ENCODE measurements around the gene GMCL2.
"Not testable (repeated sequence)": the region's sequence is repeated elsewhere in the genome, so short reads cannot be mapped to it uniquely, and the experiment has no call there.

Gene GMCL2

DNA sequence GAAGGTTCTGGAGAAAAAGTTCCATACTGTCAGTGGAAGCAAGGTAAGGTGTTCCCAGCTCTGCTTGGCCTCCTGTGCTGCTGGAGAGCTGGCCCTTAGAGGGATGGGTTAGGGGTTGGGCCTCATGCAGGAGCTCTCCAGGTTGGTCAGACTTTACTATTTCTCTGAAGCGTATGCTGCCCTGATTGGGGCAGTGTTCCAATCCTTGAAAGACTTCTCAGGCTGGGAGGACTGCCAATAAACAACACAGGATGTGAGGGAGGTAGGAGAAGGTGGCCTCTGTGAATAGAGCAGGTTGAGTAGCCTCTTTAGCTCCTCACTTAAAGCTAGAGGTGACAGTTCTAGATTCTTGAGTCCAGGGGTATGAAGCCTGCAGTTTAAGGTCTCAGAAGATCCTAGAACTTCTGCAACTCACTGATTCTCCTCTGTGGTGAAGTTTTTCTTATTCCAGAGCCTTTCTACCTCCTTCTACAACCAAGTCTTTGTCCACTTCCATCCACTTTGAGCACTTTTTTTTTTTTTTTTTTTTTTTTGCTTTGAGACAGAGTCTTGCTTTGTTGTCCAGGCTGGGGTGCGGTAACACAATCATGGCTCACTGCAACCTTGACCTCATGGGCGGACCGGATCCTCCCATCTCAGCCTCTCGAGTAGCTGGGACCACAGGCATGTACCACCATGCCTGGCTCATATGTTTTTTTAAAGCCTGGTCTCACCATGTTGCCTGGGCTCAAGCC lies 20.2 kb upstream of the GMCL2 start:
- no peak for DNase-seq (ENCODE audit: low read depth in 2 of 3, low spot score in 2 of 3)

DNA sequence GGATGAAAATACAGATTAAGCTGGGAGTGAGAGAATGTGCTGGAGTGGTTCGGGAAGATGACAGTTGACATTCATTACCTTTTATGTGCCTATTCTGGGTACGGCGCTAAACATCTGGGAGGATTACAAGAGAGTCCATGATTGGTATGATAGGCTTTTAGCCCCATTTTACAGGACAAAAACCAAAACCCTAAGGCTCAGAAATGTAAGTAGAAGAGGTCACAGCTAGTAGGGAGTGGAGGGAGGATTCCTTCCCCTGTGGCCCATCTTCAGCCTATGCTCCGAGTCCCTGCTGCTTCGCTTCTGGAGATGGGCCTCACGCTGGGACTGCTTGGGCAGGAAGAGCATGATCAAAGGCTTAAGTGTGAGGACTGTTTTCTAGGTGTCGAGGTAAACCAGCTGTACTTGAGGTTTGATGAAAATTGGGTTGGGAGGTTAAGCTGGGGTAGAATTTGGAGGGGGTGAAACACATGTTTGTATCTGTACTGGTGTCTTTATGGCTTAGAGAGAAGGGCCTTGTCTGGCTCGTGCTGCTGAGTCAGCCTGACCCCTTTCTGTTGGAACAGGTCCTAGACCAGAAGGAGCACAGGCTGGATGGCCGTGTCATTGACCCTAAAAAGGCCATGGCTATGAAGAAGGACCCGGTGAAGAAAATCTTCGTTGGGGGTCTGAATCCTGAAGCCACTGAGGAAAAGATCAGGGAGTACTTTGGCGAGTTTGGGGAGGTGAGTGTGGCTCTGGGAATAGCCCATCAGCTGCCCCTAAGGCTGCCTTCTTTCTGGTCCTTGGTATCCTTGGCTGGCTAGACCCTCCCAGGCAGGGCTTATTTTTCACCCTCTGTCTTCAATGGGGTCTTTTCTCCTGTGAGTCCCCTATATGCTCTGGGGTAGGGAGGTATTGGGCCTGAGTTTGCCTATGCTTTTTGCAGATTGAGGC lies 19.3 kb upstream of the GMCL2 start:
- no peak for DNase-seq (ENCODE audit: low read depth in 2 of 3, low spot score in 2 of 3)

DNA sequence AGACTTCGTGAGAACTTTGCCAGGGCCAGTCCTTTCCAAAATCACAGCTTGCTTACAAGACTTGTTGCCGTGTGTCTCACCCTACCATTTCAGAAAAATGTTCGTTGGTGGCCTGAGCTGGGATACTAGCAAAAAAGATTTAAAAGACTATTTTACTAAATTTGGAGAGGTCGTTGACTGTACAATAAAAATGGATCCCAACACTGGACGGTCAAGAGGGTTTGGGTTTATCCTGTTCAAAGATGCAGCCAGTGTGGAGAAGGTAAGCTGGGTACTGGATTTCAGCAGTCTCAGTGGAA lies 18.5 kb upstream of the GMCL2 start:
- DNase-seq (ENCODE audit: low read depth in 2 of 3, low spot score in 2 of 3): no peak

DNA sequence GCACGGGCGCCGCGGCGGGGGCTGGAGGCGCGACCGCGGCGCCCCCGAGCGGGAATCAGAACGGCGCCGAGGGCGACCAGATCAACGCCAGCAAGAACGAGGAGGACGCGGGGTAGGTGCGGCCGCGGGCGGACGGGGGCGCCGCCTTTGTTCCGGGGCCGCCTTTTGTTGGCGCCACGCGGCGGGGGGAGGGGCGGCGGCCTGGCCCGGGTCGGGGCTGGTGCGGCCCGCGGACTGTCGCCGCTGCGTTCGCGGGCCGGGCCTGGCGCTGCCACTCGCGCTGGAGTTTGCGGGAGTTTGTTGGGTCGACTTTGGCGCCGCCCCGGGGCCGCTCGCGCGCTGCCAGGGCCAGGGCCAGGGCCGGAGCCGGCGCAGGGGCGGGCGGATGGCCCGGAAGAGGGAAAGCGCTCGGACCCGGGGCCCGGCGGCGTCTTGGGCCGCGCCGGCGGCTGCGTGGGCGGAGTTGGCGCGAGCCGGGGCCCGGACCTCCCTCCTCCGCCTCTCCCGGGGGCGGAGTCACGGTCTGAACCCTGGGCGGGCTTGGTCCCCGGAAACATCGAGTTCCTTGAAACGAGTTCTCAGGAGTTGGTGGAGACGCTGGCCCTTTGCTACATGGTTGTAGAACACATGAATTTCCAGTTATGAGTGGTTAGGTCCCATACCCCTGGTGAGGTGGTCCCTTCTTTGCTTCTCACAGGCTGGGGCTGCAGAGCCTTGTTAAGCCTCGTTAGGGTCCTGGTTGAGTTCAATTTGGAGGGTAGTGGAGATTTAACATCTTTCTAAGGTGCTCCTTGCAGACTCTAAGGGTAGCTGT lies 18.0 kb upstream of the GMCL2 start:
- DNase-seq (ENCODE audit: low read depth in 2 of 3, low spot score in 2 of 3): peak in 2 of 3 experiments; percentile 53 to 57

DNA sequence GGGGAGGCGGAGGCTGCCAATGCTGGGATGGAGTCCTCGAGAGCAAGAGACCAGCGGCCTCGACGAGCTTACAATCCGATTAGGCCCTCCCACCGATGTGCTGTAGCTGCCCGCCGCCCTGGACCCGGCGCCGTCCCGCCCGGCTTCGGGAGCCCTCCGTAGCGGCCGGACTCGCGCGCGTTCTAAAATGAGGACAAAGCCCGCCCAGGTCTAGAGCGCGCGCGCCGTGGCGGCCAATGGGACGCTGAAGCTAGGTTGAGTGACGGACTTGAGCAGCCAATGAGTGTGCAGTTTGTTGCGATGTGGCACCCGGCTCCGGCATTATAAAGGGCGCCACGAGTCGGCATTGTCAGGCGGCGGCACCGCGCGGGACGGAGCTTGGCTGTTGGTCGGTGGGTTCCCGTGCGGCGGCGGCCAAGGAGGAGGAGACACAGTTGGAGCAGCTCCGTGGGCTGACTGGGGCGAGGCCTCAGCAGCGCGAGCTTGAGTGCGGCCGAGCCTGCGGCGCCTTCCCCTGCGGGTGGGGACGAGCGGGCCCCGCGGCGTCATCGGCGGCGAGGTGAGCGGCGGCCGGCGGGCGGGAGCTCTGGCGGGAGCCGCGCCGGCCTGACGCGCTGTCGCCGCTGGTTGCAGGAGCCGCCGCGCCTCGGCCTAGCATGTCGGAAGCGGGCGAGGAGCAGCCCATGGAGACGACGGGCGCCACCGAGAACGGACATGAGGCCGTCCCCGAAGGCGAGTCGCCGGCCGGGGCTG lies 17.2 kb upstream of the GMCL2 start, which contains the start of gene HNRNPAB:
Gene HNRNPAB (plus strand): TSS at position 352 of the 753 bp plus-strand sequence. CDS start 305 bp downstream, at position 657.
- peak; percentile 89 to 98 (median 97) for DNase-seq (ENCODE audit: low read depth in 2 of 3, low spot score in 2 of 3)

DNA sequence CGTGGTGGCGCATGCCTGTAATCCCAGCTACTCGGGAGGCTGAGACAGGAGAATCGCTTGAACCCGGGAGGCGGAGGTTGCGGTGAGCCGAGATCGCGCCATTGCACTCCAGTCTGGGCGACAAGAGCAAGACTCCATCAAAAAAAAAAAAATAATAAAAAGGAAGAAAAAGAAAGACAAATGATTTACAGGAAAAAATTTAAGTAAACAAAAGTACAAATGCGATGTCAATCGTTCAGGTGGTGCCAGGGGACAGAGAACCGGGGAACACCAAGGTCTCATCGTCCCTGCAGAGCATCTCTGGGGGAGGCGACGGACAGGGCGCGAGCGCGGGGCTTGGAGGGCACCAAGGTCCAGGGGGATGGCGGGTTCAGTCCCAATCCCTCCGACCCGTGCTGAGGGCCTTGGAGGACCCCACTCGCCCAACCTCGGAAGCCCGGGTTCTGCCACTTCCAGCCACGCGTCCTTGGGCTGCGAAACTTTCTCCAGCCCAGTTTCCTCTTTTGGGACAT lies 16.6 kb upstream of the GMCL2 start:
- DNase-seq (ENCODE audit: low read depth in 2 of 3, low spot score in 2 of 3): no peak

DNA sequence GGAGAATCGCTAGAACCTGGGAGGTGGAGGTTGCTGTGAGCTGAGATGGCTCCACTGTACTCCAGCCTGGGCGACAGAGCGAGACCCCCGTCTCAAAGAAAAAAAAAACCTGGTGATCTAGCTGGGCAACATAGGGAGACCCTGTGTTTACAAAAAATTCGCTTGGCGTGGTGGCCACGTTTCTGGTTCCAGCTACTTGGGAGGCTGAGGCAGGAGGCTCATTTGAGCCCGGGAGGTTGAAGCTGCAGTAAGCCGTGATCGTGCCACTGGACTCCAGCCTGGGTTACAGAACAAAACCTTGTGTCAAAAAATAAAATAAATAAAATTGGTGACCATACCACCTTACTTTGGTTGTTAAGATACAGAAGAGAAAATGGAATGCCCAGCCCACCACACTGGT lies 15.4 kb upstream of the GMCL2 start:
- no peak for DNase-seq (ENCODE audit: low read depth in 2 of 3, low spot score in 2 of 3)

DNA sequence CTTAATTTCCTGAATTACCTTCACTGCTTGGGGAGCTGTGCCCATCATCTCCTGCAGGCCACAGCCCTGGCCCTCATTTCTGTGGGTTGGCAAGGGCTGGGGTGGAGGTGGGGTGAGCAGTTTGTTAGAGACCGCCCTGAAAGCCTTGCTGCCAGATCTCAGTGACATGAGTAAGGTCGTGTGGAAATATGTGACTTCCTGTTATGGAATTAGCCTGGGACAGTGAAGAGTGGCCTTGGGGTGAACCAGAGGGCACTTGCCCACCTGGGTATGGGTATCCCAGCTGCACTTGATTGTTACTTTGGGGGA lies 14.7 kb upstream of the GMCL2 start:
- no peak for DNase-seq (ENCODE audit: low read depth in 2 of 3, low spot score in 2 of 3)

DNA sequence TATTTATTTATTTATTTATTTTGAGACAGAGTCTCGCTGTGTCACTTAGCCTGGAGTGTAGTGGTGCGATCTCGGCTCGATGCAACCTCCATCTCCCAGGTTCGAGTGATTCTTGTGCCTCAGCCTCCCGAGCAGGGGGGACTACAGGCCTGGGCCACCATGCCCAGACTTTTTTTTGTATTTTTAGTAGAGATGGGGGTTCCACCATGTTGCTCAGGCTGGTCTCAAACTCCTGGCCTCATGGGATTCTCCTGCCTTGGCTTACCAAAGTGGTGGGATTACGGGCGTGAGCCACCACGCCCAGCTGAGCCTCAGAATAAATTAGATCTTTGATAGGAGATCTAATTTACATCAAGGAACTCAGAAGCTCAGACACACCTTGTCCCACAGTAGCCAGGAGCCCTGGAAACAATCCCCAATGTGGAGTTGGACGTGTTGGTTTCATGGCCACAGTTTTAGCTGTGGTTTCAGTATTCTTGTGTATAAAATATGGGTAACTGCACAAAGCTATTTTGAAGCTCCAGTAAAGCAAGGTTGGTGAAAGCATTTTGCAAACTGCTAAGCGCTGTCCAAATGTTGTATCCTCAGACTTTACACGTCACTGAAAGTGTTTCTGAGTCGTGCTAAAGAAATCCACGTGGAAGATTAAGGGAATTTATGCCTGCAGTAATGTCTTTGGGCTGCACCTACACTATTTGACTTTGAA lies 14.2 kb upstream of the GMCL2 start:
- no peak for DNase-seq (ENCODE audit: low read depth in 2 of 3, low spot score in 2 of 3)

DNA sequence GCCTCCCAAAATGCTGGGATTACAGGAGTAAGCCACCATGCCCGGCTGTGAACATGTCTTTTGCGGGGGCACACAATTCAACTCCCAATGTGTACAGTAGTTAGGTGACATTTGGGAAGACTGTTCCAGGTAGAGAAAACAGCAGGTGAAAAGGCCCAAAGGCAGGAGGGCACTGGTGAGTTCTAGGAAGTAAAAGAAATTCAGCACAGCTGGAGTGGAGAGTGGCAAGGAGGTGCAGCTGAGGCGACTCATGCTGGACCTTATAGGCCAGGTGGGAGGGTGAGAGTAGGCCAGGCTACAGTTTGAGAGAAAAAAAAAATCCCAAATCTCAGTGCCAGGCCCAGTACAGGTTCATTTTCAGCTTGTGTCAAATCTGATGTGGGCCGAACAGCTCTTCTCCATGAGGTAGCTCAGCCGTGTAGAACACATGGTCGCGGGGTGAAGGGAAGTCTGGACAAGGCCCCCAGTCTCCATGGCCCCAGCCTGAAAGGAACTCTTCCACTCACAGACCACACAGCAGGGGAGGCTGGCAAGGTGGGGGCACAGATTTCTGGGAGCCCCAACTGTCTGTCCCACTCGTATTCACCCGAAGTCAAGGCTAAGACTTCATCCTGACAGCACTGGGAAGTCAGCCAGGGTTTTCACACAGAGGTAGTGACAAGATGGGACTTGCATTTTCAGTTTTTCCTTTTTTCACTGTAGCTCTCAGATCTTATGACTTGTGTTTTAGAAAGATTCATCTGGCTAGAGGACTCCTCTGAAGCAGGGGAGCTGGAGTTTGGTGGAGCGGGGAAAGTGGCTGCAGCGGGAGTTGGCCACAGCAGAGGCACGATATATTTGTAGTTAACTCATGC lies 12.6 kb upstream of the GMCL2 start:
- DNase-seq (ENCODE audit: low read depth in 2 of 3, low spot score in 2 of 3): no peak

DNA sequence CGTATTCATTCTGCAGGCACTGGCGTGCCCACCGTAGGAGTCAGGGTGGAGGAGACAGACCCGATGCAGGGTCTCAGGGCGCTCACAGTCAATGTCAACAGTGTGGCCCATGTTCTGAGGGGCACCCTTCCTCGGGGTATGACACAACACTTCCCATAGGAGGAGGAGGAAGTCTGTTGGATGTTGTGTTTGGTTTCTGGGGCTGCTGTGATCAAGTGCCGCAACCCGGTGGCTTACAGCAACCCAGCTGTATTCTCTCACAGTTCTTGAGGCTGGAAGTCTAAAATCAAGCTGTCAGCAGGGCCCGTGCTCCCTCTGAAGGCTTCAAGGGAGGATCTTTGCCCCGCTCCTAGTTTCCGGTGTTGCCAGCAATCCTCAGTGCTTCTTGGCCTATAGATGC lies 11.5 kb upstream of the GMCL2 start:
- DNase-seq (ENCODE audit: low read depth in 2 of 3, low spot score in 2 of 3): no peak

DNA sequence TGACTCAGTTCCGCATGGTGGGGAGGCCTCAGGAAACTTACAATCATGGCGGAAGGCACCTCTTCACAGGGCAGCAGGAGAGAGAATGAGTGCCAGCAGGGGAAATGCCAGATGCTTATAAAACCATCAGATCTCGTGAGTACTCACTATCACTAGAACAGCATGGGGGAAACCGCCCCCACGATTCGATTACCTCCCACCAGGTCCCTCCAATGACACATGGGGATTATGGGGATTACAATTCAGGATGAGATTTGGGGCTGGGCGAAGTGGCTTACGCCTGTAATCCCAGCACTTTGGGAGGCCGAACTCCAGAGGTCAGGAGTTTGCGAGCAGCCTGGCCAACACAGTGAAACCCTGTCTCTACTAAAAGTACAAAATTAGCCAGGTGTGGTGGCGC lies 11.0 kb upstream of the GMCL2 start:
- not testable (repeated sequence) for DNase-seq (ENCODE audit: low read depth in 2 of 3, low spot score in 2 of 3)

DNA sequence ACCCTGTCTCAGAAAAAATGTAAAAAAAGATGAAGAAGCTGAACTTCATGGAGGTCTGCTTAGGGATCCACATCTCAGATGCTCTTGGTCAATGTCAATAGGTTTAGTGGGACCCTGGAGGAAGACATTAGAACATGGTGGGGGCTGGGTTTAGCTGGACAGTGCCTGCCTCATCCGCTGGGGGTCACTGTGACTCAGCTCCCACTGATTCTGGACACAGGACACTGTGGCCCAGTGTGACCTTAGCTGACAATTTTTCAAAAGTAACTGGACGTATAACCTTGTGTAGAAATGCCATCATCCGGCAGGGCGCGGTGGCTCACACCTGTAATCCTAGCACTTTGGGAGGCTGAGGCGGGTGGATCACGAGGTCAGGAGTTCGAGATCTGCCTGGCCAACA lies 9.8 kb upstream of the GMCL2 start:
- DNase-seq (ENCODE audit: low read depth in 2 of 3, low spot score in 2 of 3): no peak

DNA sequence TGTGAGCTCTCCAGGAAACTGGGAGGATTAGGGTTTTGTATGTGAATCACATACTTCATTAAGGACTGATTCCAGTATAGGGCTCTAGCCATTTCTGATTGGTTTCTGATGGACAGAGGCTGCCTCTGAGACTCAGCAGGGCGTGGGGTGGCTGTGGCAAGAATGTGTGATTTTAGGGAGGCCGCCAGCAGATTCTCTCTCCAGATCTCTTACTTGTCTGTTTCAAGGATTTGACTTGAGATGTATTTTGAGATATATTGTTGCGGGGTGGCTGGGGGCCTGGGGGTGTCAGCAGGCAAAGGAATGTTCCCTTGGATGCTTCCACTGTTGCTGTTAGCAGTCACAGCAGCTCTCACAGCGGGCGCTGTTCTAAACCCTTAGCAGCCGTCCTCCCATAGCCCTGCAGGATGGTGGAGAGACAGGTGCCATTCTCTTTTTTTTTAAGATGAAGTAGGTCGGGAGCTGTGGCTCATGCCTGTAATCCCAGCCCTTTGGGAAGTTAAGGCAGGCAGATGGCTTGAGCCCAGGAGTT lies 9.2 kb upstream of the GMCL2 start:
- no peak for DNase-seq (ENCODE audit: low read depth in 2 of 3, low spot score in 2 of 3)

DNA sequence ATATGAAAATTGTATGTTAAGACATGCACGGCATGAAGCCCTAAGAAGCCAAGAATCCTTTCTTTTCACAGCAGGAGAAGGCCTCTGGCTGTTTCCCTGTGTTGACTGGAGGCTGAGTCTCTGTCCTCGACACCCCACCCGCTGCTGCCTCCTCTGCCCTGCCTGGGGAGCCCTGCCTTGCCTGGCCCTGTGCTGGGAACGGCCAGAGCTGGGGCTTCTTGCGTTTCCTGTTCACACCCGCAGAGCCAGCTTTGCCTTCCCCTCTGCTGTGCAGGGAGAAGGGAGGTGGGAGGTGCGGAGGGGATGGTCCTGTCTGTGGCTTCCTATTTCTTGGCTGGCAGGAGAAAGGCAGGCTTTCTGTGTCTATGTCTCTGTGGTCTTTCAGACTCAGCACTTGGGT lies 6.9 kb upstream of the GMCL2 start:
- DNase-seq (ENCODE audit: low read depth in 2 of 3, low spot score in 2 of 3): no peak

DNA sequence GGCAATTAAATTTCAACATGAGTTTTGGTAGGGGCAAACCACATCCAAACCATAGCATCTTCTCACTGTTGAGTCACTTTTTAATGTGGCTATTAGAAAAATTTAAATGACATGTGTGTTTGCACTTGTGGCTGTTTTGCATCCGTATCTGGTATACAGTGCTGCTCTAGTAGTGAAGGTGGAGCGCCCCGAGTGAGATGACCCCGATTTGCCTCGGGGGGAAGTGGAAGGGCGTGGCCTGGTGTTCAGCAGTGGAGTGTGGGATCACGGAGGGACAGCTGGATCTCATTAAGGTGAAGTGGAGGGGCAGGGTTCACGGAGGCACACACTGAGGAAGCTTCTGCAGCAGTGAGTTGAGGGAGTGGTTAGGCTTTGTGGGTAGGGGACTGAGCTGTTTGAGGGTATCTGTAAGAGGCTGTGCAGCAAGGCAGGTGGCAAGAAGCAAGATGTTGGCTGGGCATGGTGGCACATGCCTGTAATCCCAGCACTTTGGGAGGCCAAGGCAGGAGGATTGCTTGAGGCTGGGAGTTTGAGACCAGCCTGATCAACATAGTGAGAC lies 6.2 kb upstream of the GMCL2 start:
- no peak for DNase-seq (ENCODE audit: low read depth in 2 of 3, low spot score in 2 of 3)

DNA sequence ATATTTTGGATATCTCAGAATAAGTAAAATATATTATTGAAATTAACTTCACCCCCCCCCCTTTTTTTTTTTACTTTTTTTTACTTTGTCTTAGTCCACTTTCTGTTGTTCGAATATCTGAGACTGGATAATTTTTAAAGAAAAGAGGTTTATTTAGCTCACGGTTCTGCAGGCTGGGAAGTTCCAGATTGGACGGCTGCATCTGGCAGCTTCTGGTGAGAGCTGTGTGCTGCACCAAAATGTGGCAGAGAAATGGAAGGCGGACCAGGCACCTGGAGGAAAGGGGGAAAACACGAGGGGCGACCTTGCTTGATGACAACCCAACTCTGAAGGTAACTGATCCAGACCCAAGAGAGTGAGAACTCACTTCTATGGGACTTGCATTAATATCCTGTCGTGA lies 5.6 kb upstream of the GMCL2 start:
- no peak for DNase-seq (ENCODE audit: low read depth in 2 of 3, low spot score in 2 of 3)

DNA sequence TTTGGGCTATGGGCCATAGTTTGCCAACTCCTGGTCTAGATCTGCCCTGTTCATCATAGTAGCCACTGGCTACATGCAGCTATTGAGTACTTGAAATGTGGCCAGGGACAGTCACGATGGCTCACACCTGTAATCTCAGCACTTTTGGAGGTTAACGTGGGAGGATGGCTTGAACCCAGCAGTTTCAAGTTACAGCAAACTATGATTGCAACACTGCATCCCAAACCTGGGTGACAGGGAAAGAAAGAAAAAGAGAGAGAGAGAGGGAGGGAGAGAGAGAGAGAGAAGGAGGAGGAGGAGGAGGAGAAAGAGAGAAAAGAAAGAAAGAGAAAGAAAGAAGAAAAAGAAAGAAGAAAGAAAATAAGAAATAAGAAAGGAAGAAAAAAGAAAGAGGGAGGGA lies 5.1 kb upstream of the GMCL2 start:
- DNase-seq (ENCODE audit: low read depth in 2 of 3, low spot score in 2 of 3): no peak

DNA sequence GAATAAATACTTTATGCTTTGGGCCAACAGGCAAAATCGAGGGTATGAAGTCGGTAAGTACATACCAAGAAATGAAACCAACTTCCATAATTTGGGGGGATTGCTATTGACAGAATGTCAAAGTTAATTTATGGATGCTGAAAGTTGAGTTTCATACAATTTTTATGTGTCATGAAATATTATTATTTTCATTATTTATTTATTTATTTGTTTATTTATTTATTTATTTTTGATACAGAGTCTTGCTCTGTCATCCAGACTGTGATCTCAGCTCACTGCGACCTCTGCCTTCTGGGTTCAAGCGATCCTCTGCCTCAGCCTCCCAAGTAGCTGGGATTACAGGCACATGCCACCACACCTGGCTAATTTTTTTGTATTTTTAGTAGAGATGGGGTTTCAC lies 4.5 kb upstream of the GMCL2 start:
- DNase-seq (ENCODE audit: low read depth in 2 of 3, low spot score in 2 of 3): no peak
